GM12875 (cell line): Measurements from ENCODE around the gene INPP5J.
A peak's percentile ranks its signal among the peaks of the same experiment; 100 is the strongest.

Experiments used
- H3K4me3 ChIP-seq: one replicate; pipeline ENCODE4 v1.5.1; 2011; ENCODE audit warnings: low read depth, low read length, control low read depth
- TF ChIP-seq, protein P1 (sequence below): IDR thresholded peaks from 2 replicates; pipeline ENCODE4 v1.5.1; 2011; ENCODE audit warnings: low read depth, mild to moderate bottlenecking, control low read depth, inconsistent platforms, low read length, moderate library complexity, borderline replicate concordance; ENCODE audit not compliant: insufficient read depth

Gene INPP5J

DNA sequence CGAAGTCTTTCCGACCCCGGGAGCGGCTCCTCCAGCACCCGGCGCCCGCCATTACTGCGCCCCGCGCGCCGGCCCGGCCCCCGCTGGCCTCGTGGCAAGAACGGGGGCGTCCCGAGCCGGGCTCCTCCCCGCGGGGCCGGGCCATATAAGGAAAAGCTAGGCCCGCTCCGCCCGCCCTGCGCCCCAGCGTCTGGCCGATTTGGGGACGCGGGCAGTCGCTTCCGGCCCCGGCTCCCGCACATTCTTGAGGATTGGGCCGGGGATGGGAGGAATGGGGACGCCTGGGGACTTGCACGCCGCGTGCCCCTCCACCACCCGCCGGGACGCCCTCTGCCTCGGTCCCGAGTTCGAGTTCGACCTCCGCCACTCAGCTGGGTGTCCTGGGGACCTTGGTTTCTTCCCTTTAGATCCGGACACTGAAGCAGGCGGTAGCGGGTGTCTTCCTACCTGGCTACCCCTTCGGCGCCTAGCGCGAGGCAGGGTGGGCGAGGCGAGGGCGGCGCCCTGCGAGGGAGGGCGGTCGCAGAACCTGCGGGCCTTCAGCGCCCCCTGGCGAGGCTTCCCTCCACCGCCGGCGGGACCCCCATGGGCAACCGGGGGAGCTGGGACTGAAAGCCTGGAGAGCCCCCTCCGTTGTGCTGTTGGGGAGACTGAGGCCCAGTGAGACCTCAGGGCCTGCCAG is 37.8 kb upstream of the INPP5J start:
- TF ChIP-seq, protein P1, sequence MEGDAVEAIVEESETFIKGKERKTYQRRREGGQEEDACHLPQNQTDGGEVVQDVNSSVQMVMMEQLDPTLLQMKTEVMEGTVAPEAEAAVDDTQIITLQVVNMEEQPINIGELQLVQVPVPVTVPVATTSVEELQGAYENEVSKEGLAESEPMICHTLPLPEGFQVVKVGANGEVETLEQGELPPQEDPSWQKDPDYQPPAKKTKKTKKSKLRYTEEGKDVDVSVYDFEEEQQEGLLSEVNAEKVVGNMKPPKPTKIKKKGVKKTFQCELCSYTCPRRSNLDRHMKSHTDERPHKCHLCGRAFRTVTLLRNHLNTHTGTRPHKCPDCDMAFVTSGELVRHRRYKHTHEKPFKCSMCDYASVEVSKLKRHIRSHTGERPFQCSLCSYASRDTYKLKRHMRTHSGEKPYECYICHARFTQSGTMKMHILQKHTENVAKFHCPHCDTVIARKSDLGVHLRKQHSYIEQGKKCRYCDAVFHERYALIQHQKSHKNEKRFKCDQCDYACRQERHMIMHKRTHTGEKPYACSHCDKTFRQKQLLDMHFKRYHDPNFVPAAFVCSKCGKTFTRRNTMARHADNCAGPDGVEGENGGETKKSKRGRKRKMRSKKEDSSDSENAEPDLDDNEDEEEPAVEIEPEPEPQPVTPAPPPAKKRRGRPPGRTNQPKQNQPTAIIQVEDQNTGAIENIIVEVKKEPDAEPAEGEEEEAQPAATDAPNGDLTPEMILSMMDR: peak; percentile 91
- peak overlapping the region; percentile 71 for H3K4me3 ChIP-seq

DNA sequence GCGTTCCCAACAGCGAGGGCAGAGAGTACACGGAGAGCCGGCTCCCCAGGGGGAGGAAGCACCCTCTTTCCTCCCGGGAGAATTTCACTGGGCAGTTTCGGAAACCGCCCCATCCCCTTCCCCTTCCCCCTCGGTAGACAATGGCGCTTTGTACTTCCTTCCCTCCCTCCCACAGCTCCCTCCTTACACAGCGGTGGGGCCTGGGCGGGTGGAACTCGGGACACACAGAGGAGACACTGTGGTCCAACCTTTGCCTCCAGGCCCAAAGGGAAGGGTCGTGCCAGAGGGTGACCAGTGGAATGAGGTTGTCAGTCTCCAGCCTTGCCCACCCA is 37.3 kb upstream of the INPP5J start:
- H3K4me3 ChIP-seq: peak overlapping the region; percentile 71
- TF ChIP-seq, protein P1: no peak

DNA sequence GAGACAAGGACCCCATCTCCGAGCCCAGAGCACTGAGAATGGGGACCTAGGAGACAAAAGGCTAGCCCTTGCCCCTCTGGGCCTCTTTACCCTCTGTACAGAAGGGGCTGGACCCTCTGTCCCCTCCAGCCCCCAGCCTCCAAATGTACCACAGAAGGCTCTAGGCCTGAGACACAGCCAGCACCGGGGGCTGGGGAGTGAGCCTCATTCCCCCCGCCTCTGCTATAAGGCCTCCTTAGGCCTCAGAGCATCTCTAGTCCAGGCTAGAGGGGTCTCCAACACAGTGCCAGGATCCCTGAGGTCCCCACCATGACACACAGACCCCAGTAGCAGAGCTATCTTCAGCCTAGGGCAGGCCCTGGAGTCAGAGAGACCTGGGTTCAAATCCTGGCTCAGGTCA is 36.8 kb upstream of the INPP5J start:
- peak overlapping the region; percentile 71 for H3K4me3 ChIP-seq
- TF ChIP-seq, protein P1: no peak

DNA sequence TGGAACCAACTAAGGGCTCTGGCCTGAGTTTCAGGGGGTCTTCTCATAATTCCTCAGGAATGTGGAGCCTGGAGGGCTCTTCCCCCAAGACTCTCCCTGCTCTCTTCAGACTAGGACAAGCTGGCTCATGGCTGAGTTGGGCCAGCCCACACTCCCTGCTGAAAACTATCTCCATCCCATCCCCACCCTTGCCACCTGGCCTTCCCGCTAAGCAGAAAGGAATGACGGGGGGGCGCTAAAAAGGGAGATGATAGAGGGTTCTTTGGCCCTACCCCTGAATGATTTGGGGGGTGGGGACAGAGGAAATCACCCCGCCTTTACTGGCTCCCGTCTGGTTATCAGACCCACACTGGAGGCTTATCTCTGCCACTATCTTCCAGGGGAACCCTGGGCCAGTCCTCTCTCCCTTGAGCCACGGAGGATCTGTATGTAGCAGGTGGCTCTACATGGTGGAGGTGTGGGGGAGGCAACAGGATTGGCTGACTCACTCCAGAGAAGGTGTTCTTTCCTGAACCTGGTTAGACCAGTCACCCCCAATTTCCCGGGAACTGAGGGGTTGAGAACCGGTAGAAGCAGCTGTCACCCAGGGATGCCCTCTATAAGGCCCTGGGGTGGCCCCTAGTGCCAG is 35.9 kb upstream of the INPP5J start:
- TF ChIP-seq, protein P1: no peak

DNA sequence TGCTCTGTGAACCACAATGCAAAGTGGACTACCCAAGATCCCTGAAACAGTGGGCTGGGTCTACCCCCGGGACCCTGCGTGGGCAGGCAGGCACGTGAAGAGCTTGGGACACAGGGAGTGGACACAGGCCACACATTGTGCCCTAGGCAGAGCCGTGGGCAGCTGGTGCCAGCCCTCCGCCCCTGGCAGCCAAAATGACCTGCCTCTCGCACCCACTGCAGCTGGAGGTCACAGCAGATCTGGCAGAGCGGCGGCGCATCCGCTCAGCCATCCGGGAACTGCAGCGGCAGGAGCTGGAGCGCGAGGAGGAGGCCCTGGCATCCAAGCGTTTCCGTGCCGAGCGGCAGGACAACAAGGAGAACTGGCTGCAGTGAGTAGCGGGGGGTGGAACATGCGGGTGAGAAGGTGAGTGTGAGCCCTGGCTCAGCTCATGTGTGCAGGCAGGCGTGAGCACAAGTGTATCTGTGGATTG is 35.0 kb upstream of the INPP5J start:
- no peak overlapping the region for H3K4me3 ChIP-seq
- TF ChIP-seq, protein P1: no peak

More for the DNA sequence above, 35.9 kb upstream of the INPP5J start:
- no peak overlapping the region for H3K4me3 ChIP-seq

DNA sequence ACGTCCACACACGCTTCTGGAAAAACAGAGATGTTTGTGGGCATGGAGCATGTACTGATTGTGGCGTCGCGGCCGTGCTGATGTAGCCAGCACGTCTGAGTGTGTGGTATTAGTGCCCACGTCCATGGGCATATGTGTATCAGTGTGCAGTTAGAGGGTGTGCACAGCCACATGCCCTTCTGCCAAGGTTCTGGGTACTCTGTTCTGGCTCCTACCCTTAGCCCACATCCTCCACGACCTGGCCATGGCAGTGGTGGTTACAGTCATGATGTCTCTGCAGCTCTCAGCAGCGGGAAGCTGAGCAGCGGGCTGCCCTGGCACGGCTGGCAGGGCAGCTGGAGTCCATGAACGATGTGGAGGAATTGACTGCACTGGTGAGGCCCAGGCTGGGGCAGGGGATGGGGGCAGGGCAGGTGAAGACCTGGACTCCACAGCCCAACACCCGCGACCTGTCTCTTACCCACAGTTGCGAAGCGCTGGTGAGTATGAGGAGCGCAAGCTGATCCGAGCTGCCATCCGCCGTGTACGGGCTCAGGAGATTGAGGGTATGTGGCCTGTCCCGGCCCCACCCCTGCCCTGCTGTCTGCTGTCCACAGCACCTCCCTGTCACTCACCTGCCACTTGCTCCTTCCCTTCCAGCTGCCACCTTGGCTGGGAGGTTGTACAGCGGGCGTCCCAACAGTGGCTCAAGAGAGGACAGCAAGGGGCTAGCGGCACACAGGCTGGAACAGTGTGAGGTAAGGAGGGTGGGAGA is 34.4 kb upstream of the INPP5J start:
- TF ChIP-seq, protein P1: no peak
- no peak overlapping the region for H3K4me3 ChIP-seq
